ENCODE measurements around the gene ARHGEF28.
A peak's percentile ranks its signal among the peaks of the same experiment; 100 is the strongest.

Gene ARHGEF28

DNA sequence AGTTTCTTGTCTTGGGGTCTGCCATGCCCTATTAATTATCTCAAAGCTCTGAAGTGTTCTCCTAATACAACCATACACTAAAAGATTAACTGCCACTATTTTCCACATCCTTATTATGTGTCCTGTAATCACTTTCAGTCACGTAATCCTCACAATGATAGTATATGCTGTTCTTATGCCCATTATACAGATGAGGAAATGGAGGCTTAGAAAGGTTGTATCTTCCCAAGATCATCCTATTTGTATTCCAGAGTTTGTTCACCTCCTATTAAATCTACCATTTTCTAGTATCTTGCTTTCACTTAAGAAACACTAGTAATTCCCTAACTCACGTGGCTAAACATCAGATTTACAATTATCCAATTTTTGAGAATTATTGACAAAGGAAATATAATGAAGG lies 2.9 kb upstream of the ARHGEF28 start:
- Histone ChIP-seq H3K27me3 (ENCODE audit: insufficient read depth, low read length) (no peaks in the 10 kb centered on the region), H3K79me2 (ENCODE audit: control insufficient read depth, insufficient read depth, low read length, unreplicated experiment) (peaks cover 22% of the 10 kb centered on the region), H2AFZ (ENCODE audit: low read length, unreplicated experiment) (no peak overlapping the region), H3K4me3 (ENCODE audit: low read depth, low read length) (no peak overlapping the region), H3K4me1 (ENCODE audit: control insufficient read depth, insufficient read depth, low read length, unreplicated experiment) (peaks cover 26% of the 10 kb centered on the region), H3K27ac (ENCODE audit: low read depth, low read length) (no peak overlapping the region), H3K36me3 (ENCODE audit: insufficient read depth, low read length) (no peaks in the 10 kb centered on the region)

DNA sequence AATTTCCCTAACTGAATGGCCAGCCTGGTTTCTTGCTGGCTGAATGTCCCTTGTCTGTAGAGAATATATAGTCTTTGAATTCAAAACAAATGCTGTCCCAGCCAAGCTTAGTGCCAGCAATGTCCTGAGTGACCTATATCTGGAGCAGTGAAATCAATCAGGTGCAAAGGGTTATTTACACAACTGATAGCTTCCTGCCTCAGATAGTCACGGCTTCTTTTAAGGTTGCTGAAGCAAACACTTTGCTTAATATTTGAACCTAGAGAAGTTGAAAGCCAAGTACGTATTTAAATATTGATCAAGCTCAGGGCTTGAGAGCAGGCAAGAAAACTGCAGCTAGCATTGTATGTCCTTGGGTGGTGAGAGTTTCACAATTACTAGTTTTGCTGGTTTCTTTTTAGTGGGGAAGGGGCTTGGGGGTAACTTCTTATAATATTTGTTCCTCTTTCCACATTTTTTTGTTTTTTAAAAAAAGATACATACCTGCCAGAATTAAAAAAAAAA lies 2.0 kb upstream of the ARHGEF28 start:
- Histone ChIP-seq H3K36me3 (ENCODE audit: insufficient read depth, low read length) (no peaks in the 10 kb centered on the region), H2AFZ (ENCODE audit: low read length, unreplicated experiment) (no peak overlapping the region), H3K4me3 (ENCODE audit: low read depth, low read length) (no peak overlapping the region), H3K27me3 (ENCODE audit: insufficient read depth, low read length) (no peaks in the 10 kb centered on the region), H3K27ac (ENCODE audit: low read depth, low read length) (no peak overlapping the region), H3K79me2 (ENCODE audit: control insufficient read depth, insufficient read depth, low read length, unreplicated experiment) (peaks cover 30% of the 10 kb centered on the region), H3K4me1 (ENCODE audit: control insufficient read depth, insufficient read depth, low read length, unreplicated experiment) (peaks cover 29% of the 10 kb centered on the region)

DNA sequence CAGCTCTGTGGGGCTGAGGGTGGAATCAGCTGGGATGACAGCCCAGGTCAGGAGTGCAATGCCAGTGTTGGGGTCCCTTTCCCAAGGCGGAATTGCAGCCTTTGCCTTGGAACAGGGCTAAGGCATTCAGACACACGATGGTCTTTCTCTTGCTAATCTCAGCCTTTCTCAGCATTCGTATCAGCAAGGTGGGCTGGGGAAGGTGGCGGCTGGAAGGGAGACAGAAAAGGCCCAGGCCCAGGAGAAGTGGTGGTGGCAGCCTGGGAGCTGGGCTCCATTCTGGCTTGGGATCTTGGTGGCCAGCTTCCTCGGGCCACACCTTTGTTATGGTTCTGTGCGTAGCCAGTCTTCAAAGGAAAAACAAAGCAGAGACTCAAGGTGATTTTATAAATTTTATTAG lies 1.1 kb upstream of the ARHGEF28 start:
- peaks cover 40% of the 10 kb centered on the region for H3K79me2 ChIP-seq (ENCODE audit: control insufficient read depth, insufficient read depth, low read length, unreplicated experiment)
- no peak overlapping the region for H3K27ac ChIP-seq (ENCODE audit: low read depth, low read length)
- H3K36me3 ChIP-seq (ENCODE audit: insufficient read depth, low read length), result no peaks in the 10 kb centered on the region
- H3K4me1 ChIP-seq (ENCODE audit: control insufficient read depth, insufficient read depth, low read length, unreplicated experiment), result peaks cover 29% of the 10 kb centered on the region
- H3K4me3 ChIP-seq (ENCODE audit: low read depth, low read length), result no peak overlapping the region; the same call in 1 of the 2 replicates
- no peaks in the 10 kb centered on the region for H3K27me3 ChIP-seq (ENCODE audit: insufficient read depth, low read length)
- H2AFZ ChIP-seq (ENCODE audit: low read length, unreplicated experiment), result no peak overlapping the region

DNA sequence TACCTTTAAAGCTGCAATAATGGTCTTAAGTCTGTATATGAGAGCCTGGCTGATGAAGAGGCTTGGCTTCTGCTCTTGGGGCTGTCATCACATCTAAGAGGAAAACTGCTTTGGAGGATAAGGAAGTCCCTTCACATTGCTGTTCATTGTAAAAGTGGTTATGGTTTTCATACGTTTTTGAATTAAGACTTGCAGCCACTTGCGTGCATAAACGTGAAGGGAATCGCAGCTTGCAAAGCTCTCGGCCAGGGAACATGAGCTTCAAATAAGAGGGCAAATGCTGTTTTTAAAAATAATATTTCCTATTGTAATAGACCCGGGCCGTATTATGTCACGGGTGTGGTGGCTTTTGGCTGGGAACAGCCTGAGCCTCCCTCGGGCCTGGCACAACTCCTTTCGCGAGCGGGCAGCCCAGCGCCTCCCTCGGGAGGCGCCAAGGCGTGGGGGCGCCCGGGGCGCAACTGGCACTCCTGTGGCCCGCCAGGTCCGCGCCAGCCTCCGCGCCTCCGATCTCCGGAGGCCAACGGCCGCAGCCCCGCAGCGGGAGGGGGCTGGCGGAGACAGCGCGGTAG lies 538 bp upstream of the ARHGEF28 start:
- Histone ChIP-seq H3K27me3 (ENCODE audit: insufficient read depth, low read length) (no peaks in the 10 kb centered on the region), H3K36me3 (ENCODE audit: insufficient read depth, low read length) (no peaks in the 10 kb centered on the region), H3K4me3 (ENCODE audit: low read depth, low read length) (peak overlapping the region; percentile 92), H3K79me2 (ENCODE audit: control insufficient read depth, insufficient read depth, low read length, unreplicated experiment) (peaks cover 44% of the 10 kb centered on the region), H3K4me1 (ENCODE audit: control insufficient read depth, insufficient read depth, low read length, unreplicated experiment) (peaks cover 33% of the 10 kb centered on the region), H3K27ac (ENCODE audit: low read depth, low read length) (peak overlapping the region; percentile 49), H2AFZ (ENCODE audit: low read length, unreplicated experiment) (peak overlapping the region; percentile 37)

DNA sequence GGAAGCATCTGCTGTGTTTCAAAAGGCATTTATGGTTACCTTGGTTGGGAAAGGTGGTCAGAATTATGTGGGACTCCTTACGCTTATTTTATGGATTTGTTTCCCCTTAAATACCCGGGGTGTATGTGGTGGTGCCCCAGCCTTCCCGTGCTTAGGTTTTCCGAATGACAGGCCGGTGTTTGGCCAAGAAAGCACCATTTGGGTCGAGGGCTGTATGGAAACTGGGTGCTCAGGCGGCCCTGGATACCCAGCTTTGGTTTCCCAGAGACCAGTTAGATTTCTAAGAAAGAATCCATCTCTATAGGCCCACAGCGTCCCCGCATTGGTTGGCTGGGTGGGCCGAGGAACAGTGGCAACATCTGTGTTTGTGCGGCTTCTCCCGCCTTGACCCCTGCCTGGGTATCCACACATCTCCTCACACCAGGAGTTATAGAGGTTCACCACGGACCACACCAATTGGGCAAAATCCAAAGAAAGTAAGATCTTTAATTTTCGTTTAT lies 868 bp downstream of the ARHGEF28 start:
- H3K27ac ChIP-seq (ENCODE audit: low read depth, low read length), result no peak overlapping the region
- peaks cover 45% of the 10 kb centered on the region for H3K4me1 ChIP-seq (ENCODE audit: control insufficient read depth, insufficient read depth, low read length, unreplicated experiment)
- peaks cover 58% of the 10 kb centered on the region for H3K79me2 ChIP-seq (ENCODE audit: control insufficient read depth, insufficient read depth, low read length, unreplicated experiment)
- peak overlapping the region; percentile 70 for H2AFZ ChIP-seq (ENCODE audit: low read length, unreplicated experiment)
- H3K27me3 ChIP-seq (ENCODE audit: insufficient read depth, low read length), result no peaks in the 10 kb centered on the region
- H3K36me3 ChIP-seq (ENCODE audit: insufficient read depth, low read length), result no peaks in the 10 kb centered on the region
- peak overlapping the region; percentile 92 for H3K4me3 ChIP-seq (ENCODE audit: low read depth, low read length)

DNA sequence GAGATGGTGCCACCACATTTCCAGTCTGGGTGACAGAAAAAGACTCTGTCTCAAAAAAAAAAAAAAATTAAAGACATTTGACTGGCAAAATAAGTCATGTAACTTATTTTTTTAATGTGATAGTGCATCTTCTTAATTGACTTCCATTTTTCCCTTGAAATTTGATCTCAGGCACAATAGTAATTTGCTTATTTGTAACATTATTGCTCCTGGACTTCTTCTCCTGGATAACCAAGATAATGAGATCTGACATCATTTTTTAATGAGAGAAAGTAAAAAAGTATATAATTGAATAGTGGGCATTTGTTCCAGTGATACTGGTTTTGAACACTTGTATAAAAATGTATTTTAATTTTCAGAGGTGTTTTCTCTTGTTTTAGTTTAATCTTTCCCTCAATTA lies 3.5 kb downstream of the ARHGEF28 start:
- Histone ChIP-seq H3K27ac (ENCODE audit: low read depth, low read length) (no peak overlapping the region), H3K4me1 (ENCODE audit: control insufficient read depth, insufficient read depth, low read length, unreplicated experiment) (peaks cover 48% of the 10 kb centered on the region), H3K4me3 (ENCODE audit: low read depth, low read length) (no peak overlapping the region)

DNA sequence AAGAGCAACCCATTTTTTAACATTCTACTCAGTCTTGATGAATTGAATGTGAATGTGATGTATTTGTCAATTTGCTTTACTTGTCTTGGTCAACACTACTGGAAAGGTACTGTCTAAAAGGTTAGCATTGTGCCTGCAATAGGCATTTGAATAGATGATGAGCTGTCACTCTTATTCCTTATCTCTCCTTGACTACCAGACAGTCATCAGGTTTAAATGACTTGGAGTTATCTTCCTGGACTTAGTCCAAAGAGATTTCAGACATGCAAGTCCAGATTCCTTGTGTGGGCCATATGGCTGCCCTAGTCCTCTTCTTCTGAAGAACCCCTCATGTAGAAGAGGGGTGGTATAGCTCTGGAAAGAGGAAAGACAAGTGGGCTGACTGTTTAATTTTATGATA lies 4.8 kb downstream of the ARHGEF28 start:
- Histone ChIP-seq H2AFZ (ENCODE audit: low read length, unreplicated experiment) (no peak overlapping the region), H3K36me3 (ENCODE audit: insufficient read depth, low read length) (0 out of 2 replicates have a peak, but pooled peaks cover 5% of the 10 kb centered on the region), H3K79me2 (ENCODE audit: control insufficient read depth, insufficient read depth, low read length, unreplicated experiment) (peaks cover 91% of the 10 kb centered on the region), H3K27me3 (ENCODE audit: insufficient read depth, low read length) (no peaks in the 10 kb centered on the region), H3K27ac (ENCODE audit: low read depth, low read length) (no peak overlapping the region), H3K4me3 (ENCODE audit: low read depth, low read length) (no peak overlapping the region), H3K4me1 (ENCODE audit: control insufficient read depth, insufficient read depth, low read length, unreplicated experiment) (peaks cover 50% of the 10 kb centered on the region)

More for the DNA sequence above, 3.5 kb downstream of the ARHGEF28 start:
- Histone ChIP-seq H3K36me3 (ENCODE audit: insufficient read depth, low read length) (no peaks in the 10 kb centered on the region), H3K79me2 (ENCODE audit: control insufficient read depth, insufficient read depth, low read length, unreplicated experiment) (peaks cover 78% of the 10 kb centered on the region), H2AFZ (ENCODE audit: low read length, unreplicated experiment) (no peak overlapping the region), H3K27me3 (ENCODE audit: insufficient read depth, low read length) (no peaks in the 10 kb centered on the region)

DNA sequence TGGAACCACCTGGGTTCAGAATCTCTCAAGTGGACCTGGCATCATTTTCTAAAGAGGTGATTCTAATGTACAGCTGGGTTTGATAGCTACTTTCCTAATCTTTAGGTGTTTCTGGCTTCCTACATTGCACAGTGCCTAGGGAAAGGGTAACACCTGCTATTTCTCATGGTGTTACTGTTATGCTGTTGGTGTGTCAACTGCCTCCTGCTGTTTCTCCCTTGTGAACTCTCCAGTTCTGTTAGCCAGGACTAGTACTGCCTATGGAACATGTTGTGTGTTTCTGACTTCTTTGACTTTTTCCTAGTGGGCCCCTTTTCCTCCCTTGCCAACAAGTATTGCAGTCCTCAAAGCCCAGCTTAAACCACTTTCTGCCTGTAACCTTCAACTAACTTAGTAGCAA lies 5.5 kb downstream of the ARHGEF28 start:
- Histone ChIP-seq H3K27ac (ENCODE audit: low read depth, low read length) (no peak overlapping the region), H3K4me3 (ENCODE audit: low read depth, low read length) (no peak overlapping the region), H3K79me2 (ENCODE audit: control insufficient read depth, insufficient read depth, low read length, unreplicated experiment) (peaks cover 93% of the 10 kb centered on the region), H3K4me1 (ENCODE audit: control insufficient read depth, insufficient read depth, low read length, unreplicated experiment) (peaks cover 54% of the 10 kb centered on the region), H3K27me3 (ENCODE audit: insufficient read depth, low read length) (no peaks in the 10 kb centered on the region), H2AFZ (ENCODE audit: low read length, unreplicated experiment) (no peak overlapping the region), H3K36me3 (ENCODE audit: insufficient read depth, low read length) (0 out of 2 replicates have a peak, but pooled peaks cover 5% of the 10 kb centered on the region)

DNA sequence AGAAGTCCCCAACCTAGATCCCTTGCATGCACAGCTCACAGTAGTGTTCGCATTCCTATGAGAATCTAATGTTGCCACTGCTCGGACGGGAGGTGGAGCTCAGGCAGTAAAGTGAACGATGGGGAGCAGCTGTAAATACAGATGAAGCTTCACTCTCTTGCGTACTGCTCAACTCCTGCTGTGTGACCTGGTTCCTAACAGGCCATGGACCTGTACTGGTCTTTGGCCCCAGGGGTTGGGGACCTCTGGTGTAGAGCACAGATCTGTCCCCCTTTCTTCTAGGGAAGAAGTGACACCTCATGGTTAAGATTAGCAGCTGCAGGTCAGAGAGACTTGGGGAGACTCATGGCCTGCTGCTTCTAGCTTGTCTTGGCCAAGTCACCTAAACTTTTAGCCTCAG lies 7.1 kb downstream of the ARHGEF28 start:
- Histone ChIP-seq H3K27ac (ENCODE audit: low read depth, low read length) (no peak overlapping the region), H3K79me2 (ENCODE audit: control insufficient read depth, insufficient read depth, low read length, unreplicated experiment) (peaks cover 93% of the 10 kb centered on the region), H3K4me1 (ENCODE audit: control insufficient read depth, insufficient read depth, low read length, unreplicated experiment) (peaks cover 56% of the 10 kb centered on the region), H2AFZ (ENCODE audit: low read length, unreplicated experiment) (no peak overlapping the region), H3K36me3 (ENCODE audit: insufficient read depth, low read length) (0 out of 2 replicates have a peak, but pooled peaks cover 5% of the 10 kb centered on the region), H3K27me3 (ENCODE audit: insufficient read depth, low read length) (no peaks in the 10 kb centered on the region), H3K4me3 (ENCODE audit: low read depth, low read length) (no peak overlapping the region)

DNA sequence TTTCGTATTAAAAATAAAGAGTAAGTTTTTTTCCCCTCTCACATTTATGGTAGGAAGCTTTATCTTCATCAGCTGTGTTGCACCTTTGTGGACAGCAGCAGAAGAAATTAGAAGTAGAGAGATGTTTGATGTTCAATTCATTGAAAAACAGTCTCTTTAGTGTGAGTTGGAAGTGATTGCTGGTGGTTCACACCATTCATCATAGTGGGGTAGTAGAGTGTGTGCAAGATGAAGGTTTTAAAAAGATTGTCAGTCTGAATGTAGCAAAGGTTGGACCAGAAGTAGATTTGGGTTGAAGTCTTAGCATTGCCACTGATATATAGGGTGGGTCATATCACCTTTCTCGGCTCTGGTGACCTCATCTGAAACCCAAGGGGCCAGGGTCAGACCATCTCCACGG lies 10.4 kb downstream of the ARHGEF28 start:
- H3K79me2 ChIP-seq (ENCODE audit: control insufficient read depth, insufficient read depth, low read length, unreplicated experiment), result peaks cover 85% of the 10 kb centered on the region
- no peak overlapping the region for H3K4me3 ChIP-seq (ENCODE audit: low read depth, low read length)
- H3K27ac ChIP-seq (ENCODE audit: low read depth, low read length), result no peak overlapping the region
- no peak overlapping the region for H2AFZ ChIP-seq (ENCODE audit: low read length, unreplicated experiment)
- peaks cover 64% of the 10 kb centered on the region for H3K4me1 ChIP-seq (ENCODE audit: control insufficient read depth, insufficient read depth, low read length, unreplicated experiment)
- H3K27me3 ChIP-seq (ENCODE audit: insufficient read depth, low read length), result no peaks in the 10 kb centered on the region
- 0 out of 2 replicates have a peak, but pooled peaks cover 5% of the 10 kb centered on the region for H3K36me3 ChIP-seq (ENCODE audit: insufficient read depth, low read length)

DNA sequence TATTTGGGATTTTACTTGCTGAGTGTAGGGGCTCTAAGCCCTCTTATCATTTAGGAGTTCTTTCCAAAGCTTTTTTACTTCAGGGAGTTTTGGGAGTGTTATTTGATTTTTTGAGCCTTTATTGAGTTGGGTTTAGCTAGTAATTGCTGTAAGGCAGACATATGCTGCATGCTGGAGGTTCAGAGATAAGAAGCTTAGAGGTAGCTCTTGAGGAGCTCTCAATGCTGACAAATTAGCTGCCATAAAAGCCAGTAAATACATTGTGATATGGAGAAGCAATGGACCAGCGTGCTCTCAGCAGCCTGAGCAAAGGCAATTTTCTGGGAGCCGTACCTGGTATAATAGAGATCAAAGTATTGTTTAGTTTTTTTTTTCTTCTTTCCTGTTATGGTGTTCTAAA lies 11.6 kb downstream of the ARHGEF28 start:
- no peaks in the 10 kb centered on the region for H3K27me3 ChIP-seq (ENCODE audit: insufficient read depth, low read length)
- H2AFZ ChIP-seq (ENCODE audit: low read length, unreplicated experiment), result no peak overlapping the region
- no peak overlapping the region for H3K4me3 ChIP-seq (ENCODE audit: low read depth, low read length)
- H3K4me1 ChIP-seq (ENCODE audit: control insufficient read depth, insufficient read depth, low read length, unreplicated experiment), result peaks cover 69% of the 10 kb centered on the region
- H3K79me2 ChIP-seq (ENCODE audit: control insufficient read depth, insufficient read depth, low read length, unreplicated experiment), result peaks cover 87% of the 10 kb centered on the region
- 0 out of 2 replicates have a peak, but pooled peaks cover 5% of the 10 kb centered on the region for H3K36me3 ChIP-seq (ENCODE audit: insufficient read depth, low read length)
- H3K27ac ChIP-seq (ENCODE audit: low read depth, low read length), result peak overlapping the region; percentile 93
